22Rv1 (cell line): ENCODE results near the gene SRSF3.

Experiments used
- CTCF ChIP-seq: fragments of 450-650 bp; IDR thresholded peaks from 2 replicates; pipeline ENCODE4 v1.5.1; 2017; ENCODE audit warnings: mild to moderate bottlenecking
- ZFX ChIP-seq: fragments of 450-650 bp; IDR thresholded peaks from 2 replicates; pipeline ENCODE4 v1.6.1; 2017; ENCODE audit warnings: antibody characterized with exemption, borderline replicate concordance

GRCh38 chr6:36594029-36594815 is at the start of gene SRSF3:
- TF ChIP-seq CTCF (peak; percentile 56), ZFX (no peak)
